Placental epithelial cell (primary cell): ENCODE measurements around the gene IGSF8. TPM values are rescaled to one million over a fixed set of nuclear protein-coding genes. Genes with fewer than 3 reads are reported as not detected.

Experiments
- total RNA-seq: library from RNA; depleted of rRNA; stranded (reverse); fragments of >200 nt; gene quantifications from 2 replicates; pipeline ENCODE4 v1.2.3, GENCODE V29; 2012

The IGSF8 gene
- 25.1 and 25.8 TPM in 2 replicates for total RNA-seq

GRCh38 chr1:160097911-160098851 lies at the start of gene IGSF8:
IGSF8 (minus strand) TSS chr1:160098619; CDS start chr1:160098472, 147 bp downstream.

GRCh38 chr1:160115545-160116282 lies 17.3 kb upstream of the IGSF8 start, which contains the start of gene ATP1A2:
ATP1A2 (plus strand) TSS chr1:160115759; CDS start chr1:160115862, 103 bp downstream.

GRCh38 chr1:160081261-160081936 lies 17.0 kb downstream of the IGSF8 start, which contains the start of gene KCNJ9:
KCNJ9 (plus strand) TSS chr1:160081538; CDS start chr1:160084031, 2,493 bp downstream.

GRCh38 chr1:160069460-160070231 lies 28.8 kb downstream of the IGSF8 start, which contains the start of gene KCNJ10:
KCNJ10 (minus strand) TSS chr1:160070160; CDS start chr1:160042532, 27,628 bp downstream.

Other genes with a start within 250 kb of the IGSF8 start
- gene VSIG8, start 236.0 kb downstream of the IGSF8 start, total RNA-seq: 0.22 and 0.39 TPM in 2 replicates
- 1.1 and 1.2 TPM in 2 replicates for gene CFAP45, start 198.5 kb downstream of the IGSF8 start, total RNA-seq
- 268 and 1,244 TPM in 2 replicates for gene TAGLN2, start 173.1 kb downstream of the IGSF8 start, total RNA-seq
- gene IGSF9, start 153.0 kb downstream of the IGSF8 start, total RNA-seq: 7.7 and 9.0 TPM in 2 replicates
- gene SLAMF9, start 144.4 kb downstream of the IGSF8 start, total RNA-seq: 4.7 and 6.8 TPM in 2 replicates
- gene PIGM, start 66.6 kb downstream of the IGSF8 start, total RNA-seq: 2.7 and 6.8 TPM in 2 replicates
- not detected in 2 replicates for gene KCNJ10, start 28.5 kb downstream of the IGSF8 start, total RNA-seq
- gene KCNJ9, start 17.1 kb downstream of the IGSF8 start, total RNA-seq: not detected in 2 replicates
- gene ATP1A2, start 17.1 kb upstream of the IGSF8 start, total RNA-seq: under 0.01 TPM in 1 of 2 replicates, not detected in the other
- gene ATP1A4, start 53.0 kb upstream of the IGSF8 start, total RNA-seq: 2.4 and 13.0 TPM in 2 replicates
- 0.76 and 2.4 TPM in 2 replicates for gene CASQ1, start 92.0 kb upstream of the IGSF8 start, total RNA-seq
- gene PEA15, start 106.8 kb upstream of the IGSF8 start, total RNA-seq: 78.1 and 121 TPM in 2 replicates
- 80.0 and 102 TPM in 2 replicates for gene DCAF8, start 163.9 kb upstream of the IGSF8 start, total RNA-seq
- gene PEX19, start 186.5 kb upstream of the IGSF8 start, total RNA-seq: 30.2 and 63.1 TPM in 2 replicates
- gene COPA, start 244.6 kb upstream of the IGSF8 start, total RNA-seq: 259 and 297 TPM in 2 replicates
- gene NCSTN, start 244.8 kb upstream of the IGSF8 start, total RNA-seq: 108 and 145 TPM in 2 replicates